ENCODE results near the gene YJEFN3.

The YJEFN3 gene

GRCh38 chr19:19498255-19498991 is 30.3 kb upstream of the YJEFN3 start:
- no peak for DNase-seq (ENCODE audit: low read depth, low spot score)

- DNase-seq (ENCODE audit: low read depth, low spot score), result no peak
Measured at GRCh38 chr19:19499272-19499995, 29.3 kb upstream of the YJEFN3 start.

- no peak for DNase-seq (ENCODE audit: low read depth, low spot score)
Measured at GRCh38 chr19:19500975-19501644, 27.6 kb upstream of the YJEFN3 start.

GRCh38 chr19:19501798-19502197 is 26.9 kb upstream of the YJEFN3 start:
- DNase-seq (ENCODE audit: low read depth, low spot score), result no peak

- no peak for DNase-seq (ENCODE audit: low read depth, low spot score)
Measured at GRCh38 chr19:19502281-19502680, 26.4 kb upstream of the YJEFN3 start.

GRCh38 chr19:19502808-19503602 is 25.7 kb upstream of the YJEFN3 start:
- DNase-seq (ENCODE audit: low read depth, low spot score), result no peak

DNA sequence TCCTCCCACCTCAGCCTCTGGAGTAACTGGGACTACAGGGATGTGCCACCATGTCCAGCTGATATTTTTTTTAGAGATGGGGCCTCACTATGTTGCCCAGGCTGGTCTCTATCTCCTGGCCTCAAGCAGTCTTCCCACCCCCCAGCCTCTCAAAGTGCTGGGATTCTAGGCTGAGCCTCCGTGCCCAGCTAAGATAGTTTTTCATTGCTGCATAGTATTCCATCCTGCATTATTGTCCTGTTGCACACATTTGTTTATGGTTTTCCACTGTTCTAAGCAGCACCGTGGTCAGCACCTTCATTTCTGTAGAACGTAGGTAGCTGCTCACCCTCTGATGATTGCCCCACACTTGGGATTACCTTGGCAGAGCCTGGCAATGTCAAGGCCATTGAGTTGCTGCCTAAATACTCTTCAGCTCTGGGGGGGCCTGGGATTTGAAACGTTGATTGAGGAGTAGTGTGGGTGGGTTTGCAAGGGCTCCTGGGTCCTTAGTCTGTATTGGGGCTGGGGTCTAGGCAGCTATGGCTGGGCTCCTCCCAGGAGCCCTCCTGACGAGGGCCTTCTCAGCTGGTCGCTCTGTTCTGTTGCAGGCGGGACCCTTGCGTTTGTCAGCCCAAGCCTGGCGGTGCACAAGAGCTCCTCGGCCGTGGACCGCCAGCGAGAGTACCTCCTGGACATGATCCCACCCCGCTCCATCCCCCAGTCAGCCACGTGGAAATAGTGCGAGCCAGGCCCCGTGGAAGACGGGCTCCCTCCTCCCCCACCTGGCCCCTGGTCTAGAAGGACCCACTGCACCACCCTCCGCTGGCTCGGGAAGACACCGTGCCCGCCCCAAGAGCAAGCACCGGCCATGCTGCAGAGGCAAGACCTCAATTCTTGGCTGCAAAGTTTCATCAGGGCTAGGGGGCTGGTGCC is 23.7 kb upstream of the YJEFN3 start:
- DNase-seq (ENCODE audit: low read depth, low spot score), result no peak

DNA sequence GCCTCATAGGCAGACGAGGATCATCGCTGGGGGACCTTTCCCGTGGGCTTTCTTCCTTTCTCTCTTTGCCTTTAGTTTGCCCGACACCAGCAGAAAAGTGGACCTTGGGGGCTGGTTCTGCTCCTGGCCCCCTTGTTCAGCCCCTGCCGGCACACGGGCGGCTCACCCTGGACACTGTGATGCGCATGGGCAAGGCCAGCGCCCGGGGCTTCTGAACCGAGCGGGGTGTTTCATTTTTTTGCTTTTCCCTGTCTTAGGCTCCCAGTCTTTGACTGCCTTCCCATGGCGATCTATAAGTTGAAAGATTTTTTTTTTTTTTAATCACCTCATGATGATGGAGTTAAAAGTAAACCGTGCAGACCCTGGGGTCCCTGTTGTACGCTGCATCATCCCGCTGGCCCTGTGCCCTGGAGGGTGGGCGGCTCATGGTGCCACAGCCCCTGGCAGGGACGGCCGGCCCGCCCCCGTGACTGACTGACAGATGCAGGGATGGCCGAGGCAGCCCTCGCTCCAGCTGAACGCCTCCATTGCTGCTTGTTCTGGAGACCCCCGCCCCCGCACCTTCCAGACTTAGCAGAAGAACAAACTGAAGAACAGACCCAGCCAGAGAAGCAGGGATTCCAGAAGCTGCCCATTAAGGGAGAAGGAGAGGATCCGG is 22.9 kb upstream of the YJEFN3 start:
- no peak for DNase-seq (ENCODE audit: low read depth, low spot score)

DNA sequence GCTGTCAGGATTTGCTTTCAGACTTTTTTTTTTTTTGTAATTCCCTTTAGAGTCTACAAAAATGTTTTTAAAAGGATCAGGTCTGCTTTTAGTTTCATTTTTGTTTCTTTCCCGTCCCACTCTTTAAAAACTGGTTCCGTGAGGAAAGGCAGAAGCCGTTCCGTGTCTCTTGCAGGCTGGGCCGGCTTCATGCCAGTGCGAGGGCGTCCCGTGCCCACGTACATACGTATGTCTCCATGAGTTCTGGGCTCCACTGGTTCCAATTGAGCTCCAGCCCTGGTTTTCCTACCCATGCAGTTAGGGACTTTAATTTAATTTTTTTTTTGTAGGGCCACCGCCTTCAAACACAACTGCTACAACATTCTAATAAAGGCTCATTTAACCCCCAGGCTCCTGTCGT is 22.1 kb upstream of the YJEFN3 start:
- DNase-seq (ENCODE audit: low read depth, low spot score), result no peak

- no peak for DNase-seq (ENCODE audit: low read depth, low spot score)
Measured at GRCh38 chr19:19507354-19507753, 21.4 kb upstream of the YJEFN3 start.

- DNase-seq (ENCODE audit: low read depth, low spot score), result no peak
Measured at GRCh38 chr19:19508217-19508616, 20.5 kb upstream of the YJEFN3 start.

- no peak for DNase-seq (ENCODE audit: low read depth, low spot score)
Measured at GRCh38 chr19:19510432-19510831, 18.3 kb upstream of the YJEFN3 start.

DNA sequence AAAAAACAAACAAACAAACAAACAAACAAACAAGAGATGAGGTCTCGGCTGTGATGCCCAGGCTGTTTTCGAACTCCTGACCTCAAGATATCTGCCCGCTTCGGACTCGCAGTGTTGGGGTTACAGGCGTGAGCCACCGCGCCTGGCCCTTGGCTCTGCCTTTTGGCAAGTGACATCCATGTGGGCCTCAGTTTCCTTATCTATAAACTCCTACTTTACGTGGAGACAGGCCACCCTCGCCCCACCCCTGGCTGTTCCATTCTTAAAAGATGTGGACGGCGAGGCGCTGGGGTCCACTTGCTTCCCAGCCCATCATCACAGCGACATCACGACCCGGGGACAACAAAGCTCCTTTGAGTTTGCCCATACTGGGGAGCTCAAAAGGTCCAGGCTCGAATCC is 15.0 kb upstream of the YJEFN3 start:
- DNase-seq (ENCODE audit: low read depth, low spot score), result no peak

- no peak for DNase-seq (ENCODE audit: low read depth, low spot score)
Measured at GRCh38 chr19:19514215-19514657, 14.5 kb upstream of the YJEFN3 start.

DNA sequence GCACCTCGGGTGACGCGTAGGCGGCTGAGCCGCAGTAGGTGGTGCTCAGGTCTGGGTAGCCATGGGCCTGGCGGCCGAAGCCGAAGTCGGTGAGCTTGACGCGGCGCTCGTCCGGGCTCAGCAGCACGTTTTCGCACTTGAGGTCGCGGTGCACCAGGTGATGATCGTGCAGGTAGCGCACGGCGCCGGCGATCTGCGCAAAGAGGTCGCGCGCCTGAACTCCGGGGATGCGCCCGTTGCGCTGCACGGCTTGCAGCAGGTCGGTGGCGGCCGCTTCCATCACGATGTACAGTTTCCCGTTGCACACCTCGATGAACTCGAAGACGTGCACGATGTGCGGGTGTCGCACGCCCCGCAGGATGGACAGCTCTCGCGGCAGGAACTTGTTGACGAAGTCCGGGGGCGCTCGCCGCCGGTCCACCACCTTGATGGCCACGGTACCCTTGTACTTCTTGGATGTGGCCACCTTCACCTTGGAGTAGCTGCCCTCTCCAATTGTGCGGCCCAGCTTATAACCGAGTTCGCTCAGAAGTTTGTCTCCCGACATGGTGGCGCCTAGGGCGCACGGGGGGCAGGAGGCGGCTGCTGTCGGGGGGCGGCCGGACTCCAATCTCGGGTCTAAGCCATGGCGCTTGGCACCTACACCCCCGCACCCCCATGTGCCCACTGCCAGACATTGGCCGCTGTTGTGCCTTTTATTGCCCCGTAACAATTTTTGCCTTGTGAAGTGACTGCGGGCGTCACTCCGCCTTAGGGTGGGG is 13.7 kb upstream of the YJEFN3 start, which contains the start of gene TSSK6:
TSSK6 (minus strand) TSS at position 668 of the 761 bp plus-strand sequence; CDS start at position 547, 121 bp downstream.
- no peak for DNase-seq (ENCODE audit: low read depth, low spot score)

DNA sequence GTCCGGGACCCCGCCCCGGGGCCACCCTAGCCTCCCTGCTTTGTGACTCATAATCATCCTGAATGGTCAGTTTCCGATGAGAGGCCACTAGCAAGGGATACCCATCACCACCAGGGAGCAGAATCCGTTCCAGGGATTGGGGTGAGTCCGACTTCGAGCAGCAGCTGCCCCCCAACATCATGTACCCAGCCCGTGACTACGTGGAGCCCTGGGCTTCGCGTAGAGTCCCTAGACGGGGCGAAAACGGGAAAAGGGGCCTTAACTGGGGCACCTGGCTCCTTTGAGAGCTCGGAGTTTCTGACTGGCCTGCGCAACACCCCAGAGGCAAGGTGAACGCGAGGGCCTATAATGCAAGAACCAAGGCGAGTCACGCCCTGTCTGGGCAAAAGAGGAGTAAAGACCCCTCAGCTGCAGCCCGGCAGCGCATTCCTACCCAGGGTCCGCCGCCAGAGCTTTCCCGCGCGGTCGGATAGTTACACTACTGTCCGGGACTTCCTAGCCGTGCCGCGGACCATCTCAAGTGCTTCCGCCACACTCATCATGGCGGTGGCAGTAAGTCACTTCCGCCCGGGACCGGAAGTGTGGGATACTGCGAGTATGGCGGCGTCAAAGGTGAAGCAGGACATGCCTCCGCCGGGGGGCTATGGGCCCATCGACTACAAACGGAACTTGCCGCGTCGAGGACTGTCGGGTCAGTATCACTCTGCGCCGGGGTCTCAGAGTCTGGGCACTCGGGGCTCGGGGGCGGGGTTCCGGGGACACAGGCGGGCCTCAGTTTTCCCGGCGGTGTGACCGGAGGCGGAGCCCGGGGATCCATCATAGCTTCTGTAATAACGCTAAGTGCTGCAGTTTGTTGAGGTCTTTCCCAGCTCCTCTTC is 12.8 kb upstream of the YJEFN3 start, which contains the start of gene NDUFA13:
NDUFA13 (plus strand) TSS at position 584 of the 878 bp plus-strand sequence; CDS start at position 598, 14 bp downstream.
- DNase-seq (ENCODE audit: low read depth, low spot score), result peak; percentile 76

- no peak for DNase-seq (ENCODE audit: low read depth, low spot score)
Measured at GRCh38 chr19:19517235-19517619, 11.5 kb upstream of the YJEFN3 start.

- DNase-seq (ENCODE audit: low read depth, low spot score), result no peak
Measured at GRCh38 chr19:19520989-19521388, 7.7 kb upstream of the YJEFN3 start.

Measured in iPS DF 19.7 (cell line).